SH-SY5Y (cell line): Measurements from ENCODE around the gene COL20A1.

Experiments used
- GATA2 ChIP-seq: IDR thresholded peaks from 2 replicates; pipeline ENCODE4 v1.6.1; 2011; ENCODE audit warnings: mild to moderate bottlenecking, low read depth, low read length
- GATA3 ChIP-seq: IDR thresholded peaks from 2 replicates; pipeline ENCODE4 v1.6.1; 2011; ENCODE audit warnings: low read depth, mild to moderate bottlenecking, low read length, moderate library complexity

COL20A1 gene

GRCh38 chr20:63342561-63343459 lies 49.8 kb downstream of the COL20A1 start:
- TF ChIP-seq GATA3 (no peak), GATA2 (no peak)

GRCh38 chr20:63343460-63344445 lies 50.8 kb downstream of the COL20A1 start:
- TF ChIP-seq GATA2 = no peak
- TF ChIP-seq GATA3 = no peak

GRCh38 chr20:63344616-63345327 lies 51.8 kb downstream of the COL20A1 start:
- TF ChIP-seq GATA3 (no peak), GATA2 (no peak)

GRCh38 chr20:63345328-63346100 lies 52.5 kb downstream of the COL20A1 start:
- no peak for TF ChIP-seq GATA2
- TF ChIP-seq GATA3 = no peak

GRCh38 chr20:63346131-63347080 lies 53.4 kb downstream of the COL20A1 start:
- TF ChIP-seq GATA3 = no peak

- TF ChIP-seq GATA3 (no peak), GATA2 (no peak)
Measured at GRCh38 chr20:63347081-63347741, 54.2 kb downstream of the COL20A1 start.

- TF ChIP-seq GATA2 (no peak), GATA3 (no peak)
Measured at GRCh38 chr20:63347950-63348827, 55.2 kb downstream of the COL20A1 start.

GRCh38 chr20:63348828-63349515 lies 56.0 kb downstream of the COL20A1 start:
- TF ChIP-seq GATA2 (no peak), GATA3 (no peak)

- TF ChIP-seq GATA3 (no peak), GATA2 (no peak)
Measured at GRCh38 chr20:63349516-63349895, 56.5 kb downstream of the COL20A1 start.

- TF ChIP-seq GATA2 = no peak
- TF ChIP-seq GATA3 = no peak
Measured at GRCh38 chr20:63350196-63350595, 57.2 kb downstream of the COL20A1 start.
